SU-DHL-6 (cell line): ENCODE results near the gene PKD1L1.

Source experiments
- H2AFZ ChIP-seq: fragments of 200-600 bp; sonication (generic); 2 replicates; pipeline ENCODE4 v1.6.1; 2014; ENCODE audit warnings: low read depth, mild to moderate bottlenecking, moderate library complexity, mixed read lengths, antibody characterized with exemption, low read length; ENCODE audit not compliant: severe bottlenecking
- H3F3A ChIP-seq: fragments of 200-600 bp; shearing (Covaris generic); 2 replicates; pipeline ENCODE4 v1.6.0; 2016; ENCODE audit warnings: antibody characterized with exemption, mild to moderate bottlenecking; ENCODE audit not compliant: insufficient read depth
- H3K27ac ChIP-seq: fragments of 200-600 bp; sonication (generic); 2 replicates; pipeline ENCODE4 v1.5.1; 2016; ENCODE audit warnings: low read depth, mild to moderate bottlenecking, low read length, moderate library complexity, mixed read lengths
- H3K27me3 ChIP-seq: fragments of 200-600 bp; sonication (generic), shearing (Covaris generic); 2 replicates; pipeline ENCODE4 v1.6.0; 2014; ENCODE audit warnings: mild to moderate bottlenecking, low read length
- H3K36me3 ChIP-seq: fragments of 200-600 bp; sonication (generic); 2 replicates; pipeline ENCODE4 v1.6.1; 2014; ENCODE audit warnings: mild to moderate bottlenecking, low read length, mixed read lengths
- H3K4me2 ChIP-seq: fragments of 300-600, 200-600 bp; shearing (Covaris generic), sonication (generic); 2 replicates; pipeline ENCODE4 v1.6.0; 2014; ENCODE audit warnings: low read length, low read depth, mild to moderate bottlenecking; ENCODE audit not compliant: poor library complexity, severe bottlenecking
- H3K4me3 ChIP-seq: fragments of 200-600 bp; sonication (generic); 2 replicates; pipeline ENCODE4 v1.5.1; 2014; ENCODE audit warnings: antibody characterized with exemption, low read length, mild to moderate bottlenecking, mixed read lengths; ENCODE audit not compliant: insufficient read depth, poor library complexity, severe bottlenecking
- H3K79me2 ChIP-seq: fragments of 200-600 bp; sonication (generic); 2 replicates; pipeline ENCODE4 v1.6.1; 2014; ENCODE audit warnings: mild to moderate bottlenecking, low read length, moderate library complexity; ENCODE audit not compliant: insufficient read depth
- H3K9ac ChIP-seq: fragments of 200-600 bp; sonication (generic); 2 replicates; pipeline ENCODE4 v1.7.0; 2014; ENCODE audit warnings: mild to moderate bottlenecking, low read length
- H3K9me2 ChIP-seq: fragments of 200-600 bp; sonication (generic); replicated peaks from 2 replicates; pipeline ENCODE4 v1.6.1; 2014; ENCODE audit warnings: low read length; ENCODE audit not compliant: insufficient read depth
- H3K9me3 ChIP-seq: fragments of 200-600 bp; sonication (generic); 2 replicates; pipeline ENCODE4 v1.6.1; 2014; ENCODE audit warnings: low read length, mixed read lengths; ENCODE audit not compliant: insufficient read depth
- H4K20me1 ChIP-seq: fragments of 200-600 bp; sonication (generic); 2 replicates; pipeline ENCODE4 v1.6.1; 2014; ENCODE audit warnings: low read depth, mild to moderate bottlenecking, antibody characterized with exemption, low read length, moderate library complexity, mixed read lengths
- EZH2phosphoT487 ChIP-seq: fragments of 200-600 bp; sonication (generic), shearing (Covaris generic); conservative IDR thresholded peaks from 2 replicates; pipeline ENCODE4 v1.6.1; 2018; ENCODE audit warnings: mild to moderate bottlenecking, antibody characterized with exemption, low read length, moderate library complexity, mixed read lengths
- TF ChIP-seq, protein P1 (sequence below): fragments of 200-600 bp; sonication (generic); IDR thresholded peaks from one replicate; pipeline ENCODE4 v1.5.1; 2017; ENCODE audit warnings: antibody characterized with exemption, mild to moderate bottlenecking, low read length, moderate library complexity; ENCODE audit not compliant: insufficient read depth, poor library complexity, severe bottlenecking

The PKD1L1 gene

DNA sequence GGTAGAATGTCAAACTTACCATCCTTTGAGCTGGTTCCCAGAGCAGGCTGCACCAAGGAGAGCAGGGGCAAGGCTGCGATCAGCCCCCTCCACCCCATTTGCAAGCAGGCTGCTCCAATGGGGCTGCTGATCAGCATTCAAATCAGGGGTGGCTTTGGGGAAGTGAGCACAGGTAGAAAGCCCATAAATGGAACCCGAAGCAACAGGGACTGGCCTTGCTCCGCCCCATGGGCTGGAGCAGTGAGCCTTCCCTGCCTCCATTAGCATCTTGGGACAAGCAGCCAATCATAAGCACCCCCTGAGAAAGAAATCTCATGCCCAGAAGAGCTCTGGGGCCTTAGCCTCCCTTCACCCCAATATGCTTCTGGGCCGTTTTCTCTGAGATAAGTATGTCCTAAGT lies 4.0 kb upstream of the PKD1L1 start:
- H3K9me2 ChIP-seq, result no peaks in the 10 kb centered on the region
- H3F3A ChIP-seq, result no peaks in the 10 kb centered on the region; the same call in 1 of the 2 replicates
- H3K27ac ChIP-seq, result no peak overlapping the region
- H3K27me3 ChIP-seq, result no peaks in the 10 kb centered on the region
- H3K79me2 ChIP-seq, result no peaks in the 10 kb centered on the region
- no peaks in the 10 kb centered on the region for H4K20me1 ChIP-seq
- H3K4me2 ChIP-seq, result no peak overlapping the region
- H2AFZ ChIP-seq, result no peak overlapping the region
- no peak overlapping the region for H3K4me3 ChIP-seq
- peaks cover 18% of the 10 kb centered on the region; the same call in 1 of the 2 replicates for H3K36me3 ChIP-seq
- no peak overlapping the region for H3K9ac ChIP-seq
- H3K9me3 ChIP-seq, result no peaks in the 10 kb centered on the region
- TF ChIP-seq, protein P1, sequence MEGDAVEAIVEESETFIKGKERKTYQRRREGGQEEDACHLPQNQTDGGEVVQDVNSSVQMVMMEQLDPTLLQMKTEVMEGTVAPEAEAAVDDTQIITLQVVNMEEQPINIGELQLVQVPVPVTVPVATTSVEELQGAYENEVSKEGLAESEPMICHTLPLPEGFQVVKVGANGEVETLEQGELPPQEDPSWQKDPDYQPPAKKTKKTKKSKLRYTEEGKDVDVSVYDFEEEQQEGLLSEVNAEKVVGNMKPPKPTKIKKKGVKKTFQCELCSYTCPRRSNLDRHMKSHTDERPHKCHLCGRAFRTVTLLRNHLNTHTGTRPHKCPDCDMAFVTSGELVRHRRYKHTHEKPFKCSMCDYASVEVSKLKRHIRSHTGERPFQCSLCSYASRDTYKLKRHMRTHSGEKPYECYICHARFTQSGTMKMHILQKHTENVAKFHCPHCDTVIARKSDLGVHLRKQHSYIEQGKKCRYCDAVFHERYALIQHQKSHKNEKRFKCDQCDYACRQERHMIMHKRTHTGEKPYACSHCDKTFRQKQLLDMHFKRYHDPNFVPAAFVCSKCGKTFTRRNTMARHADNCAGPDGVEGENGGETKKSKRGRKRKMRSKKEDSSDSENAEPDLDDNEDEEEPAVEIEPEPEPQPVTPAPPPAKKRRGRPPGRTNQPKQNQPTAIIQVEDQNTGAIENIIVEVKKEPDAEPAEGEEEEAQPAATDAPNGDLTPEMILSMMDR, result no peak
- no peak for TF ChIP-seq EZH2phosphoT487

DNA sequence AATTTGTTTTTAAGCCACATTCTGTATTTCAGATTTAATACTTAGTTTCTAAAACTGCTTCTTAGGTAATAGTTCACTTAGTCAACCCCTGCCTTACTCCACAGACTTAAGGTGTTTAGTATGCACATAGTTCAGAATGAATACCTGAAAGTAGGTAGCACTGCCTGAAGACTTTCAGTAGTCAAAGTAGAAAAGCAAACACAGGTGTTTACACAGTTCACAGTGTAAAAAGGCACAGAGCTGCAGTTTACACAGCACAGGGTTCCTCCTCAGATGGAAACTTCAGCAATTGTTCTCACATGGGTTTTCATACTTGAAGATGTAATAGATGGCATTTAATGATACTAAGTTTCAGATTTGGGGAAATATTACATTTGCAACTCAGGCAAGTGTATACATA lies 3.1 kb upstream of the PKD1L1 start:
- Histone ChIP-seq H4K20me1 (no peaks in the 10 kb centered on the region), H3K27ac (no peak overlapping the region), H3K9me2 (no peaks in the 10 kb centered on the region), H3K9ac (no peak overlapping the region), H3F3A (no peaks in the 10 kb centered on the region; the same call in 1 of the 2 replicates), H3K4me3 (no peak overlapping the region), H3K9me3 (no peaks in the 10 kb centered on the region), H3K4me2 (no peak overlapping the region), H2AFZ (no peak overlapping the region), H3K27me3 (no peaks in the 10 kb centered on the region), H3K79me2 (no peaks in the 10 kb centered on the region), H3K36me3 (peaks cover 12% of the 10 kb centered on the region; the same call in 1 of the 2 replicates)
- TF ChIP-seq, protein P1, result no peak
- TF ChIP-seq EZH2phosphoT487, result no peak

GRCh38 chr7:47950714-47951113 lies 2.4 kb upstream of the PKD1L1 start:
- Histone ChIP-seq H3K9me2 (no peaks in the 10 kb centered on the region), H3K27ac (no peak overlapping the region), H4K20me1 (no peaks in the 10 kb centered on the region), H3K4me3 (no peak overlapping the region), H2AFZ (no peak overlapping the region), H3K9ac (no peak overlapping the region), H3K79me2 (no peaks in the 10 kb centered on the region), H3K36me3 (peaks cover 8% of the 10 kb centered on the region; the same call in 1 of the 2 replicates), H3F3A (no peaks in the 10 kb centered on the region; the same call in 1 of the 2 replicates), H3K9me3 (no peaks in the 10 kb centered on the region), H3K27me3 (no peaks in the 10 kb centered on the region), H3K4me2 (no peak overlapping the region)
- TF ChIP-seq EZH2phosphoT487, result no peak
- TF ChIP-seq, protein P1, result no peak
